Right lobe of liver (tissue), 6 donors: ENCODE measurements around the gene DIPK1A. TPM values are rescaled to one million over a fixed set of nuclear protein-coding genes. Genes with fewer than 3 reads are reported as not detected.

ENCODE experiments used
- ATAC-seq, 4 donors: fragments of 200-7000 bp; cut with Tn5 transposase; one replicate each; pipeline ENCODE4 v1.9.1; 2020; ENCODE audit warnings: mild to moderate bottlenecking in 4 of 4, moderate library complexity in 4 of 4
- DNase-seq, 3 donors: peaks; one replicate each; pipeline ENCODE4 v3.0.0-alpha.2; 2020
- H3K27ac ChIP-seq, 3 donors: fragments of 200-600 bp; one replicate each; pipeline ENCODE4 v1.8.0; 2022
- H3K27me3 ChIP-seq, 2 donors: fragments of 200-600 bp; one replicate each; pipeline ENCODE4 v1.8.0; 2022
- H3K36me3 ChIP-seq, 4 donors: fragments of 200-600 bp; sonication (generic) in 1 of 4; one replicate each; pipeline versions ENCODE4 v1.5.1 to v1.8.0; 2017 to 2022; ENCODE audit warnings: control low read depth in 1 of 4
- H3K4me1 ChIP-seq, 4 donors: fragments of 200-600 bp; sonication (generic) in 1 of 4; one replicate each; pipeline versions ENCODE4 v1.5.1 to v1.8.0; 2017 to 2022; ENCODE audit warnings: control low read depth in 1 of 4
- H3K4me3 ChIP-seq, 3 donors: fragments of 200-600 bp; one replicate each; pipeline ENCODE4 v1.8.0; 2022
- H3K9me3 ChIP-seq, 4 donors: fragments of 200-600 bp; sonication (generic) in 1 of 4; one replicate each; pipeline versions ENCODE4 v1.5.1 to v1.8.0; 2017 to 2022; ENCODE audit warnings: control low read depth in 1 of 4
- POLR2A ChIP-seq: fragments of 450-650 bp; IDR thresholded peaks from one replicate; pipeline ENCODE4 v1.6.1; 2017; ENCODE audit warnings: antibody characterized with exemption, mild to moderate bottlenecking
- WGBS: methylation state at CpG from one replicate; pipeline ENCODE4 v1.1.6; 2018; ENCODE audit warnings: low coverage, low lambda C conversion rate; ENCODE audit not compliant: insufficient coverage; ENCODE audit errors: missing lambda C conversion rate; 5-methylcytosine and 5-hydroxymethylcytosine counted together
- intact Hi-C, 2 donors: fragments of 100-400 bp; cut with DNase I; formaldehyde crosslinking; loops; one replicate each; pipeline versions ENCODE4 v1.11.2 to v1.14.1; 2022
- total RNA-seq, 6 experiments: library from RNA; depleted of rRNA in 2 of 6; stranded (reverse); fragments of >200 nt in 2 of 6; fragmentation: NEBNext Ultra II Directional in 3 of 6; extraction: Animal tissue kit (Norgen Biotek cat#: 25700) in 3 of 6; gene quantifications; one replicate each; pipeline versions ENCODE4 v1.1.0 to v1.2.4, GENCODE V29; 2016 to 2023
- TF ChIP-seq, protein P1 (sequence below), 4 donors: fragments of 200-600 bp in 3 of 4; fragments of 450-650 bp in 1 of 4; IDR thresholded peaks; one replicate each; pipeline versions ENCODE4 v1.5.1 to v1.8.0; 2016 to 2022; ENCODE audit warnings: antibody characterized with exemption in 4 of 4, mild to moderate bottlenecking in 2 of 4
- donor health status: DM: no; HTN: yes; CAD: no.
- donor health status: DM: no; HTN: no; CAD: no.
- donor health status: DM: no; HTN: no; CAD: no.
- donor health status: DM: no; HTN: yes; CAD: no.
- donor health status: DM: no; HTN: yes; CAD: no.

Gene DIPK1A
- total RNA-seq, 6 experiments from 2014 or later = 10.8 to 25.3 (median 15.1) TPM

DNA sequence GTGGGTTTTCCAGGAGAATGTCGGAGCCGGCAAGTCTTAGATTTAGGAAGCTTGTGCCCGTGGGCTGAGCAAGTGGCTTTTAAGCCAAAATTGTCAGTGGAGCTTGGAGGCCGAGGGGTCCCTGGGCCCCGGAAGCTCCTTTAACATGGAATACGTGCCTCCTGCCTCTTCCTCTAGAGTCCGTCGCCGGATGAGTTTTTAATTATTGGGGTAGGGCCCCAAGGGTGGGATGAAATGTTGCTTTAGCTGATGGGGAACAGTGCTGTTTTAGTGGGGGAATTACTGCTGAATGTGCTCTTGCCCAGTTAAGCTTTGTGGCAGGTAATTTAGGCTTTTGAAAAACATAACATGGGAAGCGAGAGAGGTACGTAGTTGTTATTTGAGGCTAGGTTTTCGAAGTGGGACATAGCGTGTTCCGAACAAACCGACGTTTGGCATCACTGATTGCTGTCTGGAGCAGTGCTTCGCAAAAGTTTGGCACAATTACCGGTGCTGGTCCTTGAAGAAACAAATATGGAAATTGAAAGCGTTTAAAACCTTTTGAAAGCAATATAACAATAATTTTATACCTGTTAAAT lies 128.6 kb downstream of the DIPK1A start:
- Histone ChIP-seq H3K9me3 (no peaks in the 10 kb centered on the region), H3K27me3 (no peaks in the 10 kb centered on the region), H3K36me3 (peaks cover 0 to 41% (median 16%) of the 10 kb centered on the region in 4 donors), H3K4me3 (peak overlapping the region; percentile 70 to 95 (median 90)), H3K27ac (peak overlapping the region; percentile 75 to 91 (median 82)), H3K4me1 (peaks cover 0 to 21% (median 8%) of the 10 kb centered on the region in 4 donors)
- DNase-seq (no peak), ATAC-seq (peak in 2 of 4 donors; percentile 8 to 14)
- under 1% methylated on average over 16 of the region's 19 CpGs for WGBS
- intact Hi-C loops = no loop called here
- TF ChIP-seq POLR2A = no peak
- TF ChIP-seq, protein P1, sequence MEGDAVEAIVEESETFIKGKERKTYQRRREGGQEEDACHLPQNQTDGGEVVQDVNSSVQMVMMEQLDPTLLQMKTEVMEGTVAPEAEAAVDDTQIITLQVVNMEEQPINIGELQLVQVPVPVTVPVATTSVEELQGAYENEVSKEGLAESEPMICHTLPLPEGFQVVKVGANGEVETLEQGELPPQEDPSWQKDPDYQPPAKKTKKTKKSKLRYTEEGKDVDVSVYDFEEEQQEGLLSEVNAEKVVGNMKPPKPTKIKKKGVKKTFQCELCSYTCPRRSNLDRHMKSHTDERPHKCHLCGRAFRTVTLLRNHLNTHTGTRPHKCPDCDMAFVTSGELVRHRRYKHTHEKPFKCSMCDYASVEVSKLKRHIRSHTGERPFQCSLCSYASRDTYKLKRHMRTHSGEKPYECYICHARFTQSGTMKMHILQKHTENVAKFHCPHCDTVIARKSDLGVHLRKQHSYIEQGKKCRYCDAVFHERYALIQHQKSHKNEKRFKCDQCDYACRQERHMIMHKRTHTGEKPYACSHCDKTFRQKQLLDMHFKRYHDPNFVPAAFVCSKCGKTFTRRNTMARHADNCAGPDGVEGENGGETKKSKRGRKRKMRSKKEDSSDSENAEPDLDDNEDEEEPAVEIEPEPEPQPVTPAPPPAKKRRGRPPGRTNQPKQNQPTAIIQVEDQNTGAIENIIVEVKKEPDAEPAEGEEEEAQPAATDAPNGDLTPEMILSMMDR (IDR thresholded peaks at IDR 0.05) = no peak

- Histone ChIP-seq H3K27me3 (no peaks in the 10 kb centered on the region), H3K4me1 (peaks cover 0 to 18% (median 8%) of the 10 kb centered on the region in 4 donors), H3K36me3 (peaks cover 0 to 35% (median 13%) of the 10 kb centered on the region in 4 donors), H3K4me3 (peak within 1 kb of the TSS; percentile 70 to 95 (median 90)), H3K9me3 (no peaks in the 10 kb centered on the region), H3K27ac (peak within 1 kb of the TSS; percentile 75 to 91 (median 82))
- DNase-seq = peak; percentile 97
- WGBS = under 1% methylated on average over 45 of the region's 57 CpGs
- intact Hi-C loops = no loop called here
- peak; percentile 96 to 98 (median 98) for ATAC-seq
- TF ChIP-seq, protein P1 (IDR thresholded peaks at IDR 0.05) = peak; percentile 93 to 97 (median 96)
- TF ChIP-seq POLR2A = peak; percentile 94
Observed at GRCh38 chr1:92831762-92832536, 129.3 kb downstream of the DIPK1A start, which contains the start of gene RPL5. RPL5 (plus strand) TSS chr1:92832040; CDS start chr1:92832115, 75 bp downstream.

- peaks cover 0 to 18% (median 8%) of the 10 kb centered on the region in 4 donors for H3K4me1 ChIP-seq
- 43% methylated on average over 3 of the region's 4 CpGs for WGBS
- DNase-seq (no peak), ATAC-seq (no peak)
- H3K27me3 ChIP-seq = no peaks in the 10 kb centered on the region
- peaks cover 0 to 29% (median 11%) of the 10 kb centered on the region in 4 donors for H3K36me3 ChIP-seq
- H3K27ac ChIP-seq = no peak overlapping the region
- intact Hi-C loops = no loop called here
- H3K9me3 ChIP-seq = no peaks in the 10 kb centered on the region
- TF ChIP-seq, protein P1 (IDR thresholded peaks at IDR 0.05) = no peak
- TF ChIP-seq POLR2A = no peak
- peak overlapping the region in 1 of 3 donors; percentile 95 for H3K4me3 ChIP-seq
Observed at GRCh38 chr1:92831368-92831761, 129.9 kb downstream of the DIPK1A start.

DNA sequence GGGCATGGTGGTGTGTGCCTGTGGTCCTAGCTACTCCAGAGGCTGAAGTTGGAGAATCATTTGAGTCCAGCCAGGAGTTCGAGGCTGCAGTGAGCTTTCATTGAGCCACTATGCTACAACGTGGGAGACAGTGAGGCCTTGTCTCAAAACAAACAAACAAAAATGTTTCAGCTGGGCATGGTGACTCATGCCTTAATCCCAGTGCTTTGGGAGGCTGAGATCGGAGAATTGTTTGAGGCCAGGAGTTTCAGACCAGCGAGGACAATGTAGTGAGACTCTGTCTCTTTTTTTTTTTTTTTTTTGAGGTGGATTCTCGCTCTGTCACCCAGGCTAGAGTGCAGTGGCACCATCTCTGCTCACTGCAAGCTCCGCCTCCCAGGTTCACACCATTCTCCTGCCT lies 134.5 kb downstream of the DIPK1A start:
- DNase-seq (no peak), ATAC-seq (no peak)
- TF ChIP-seq, protein P1 (IDR thresholded peaks at IDR 0.05) = no peak
- TF ChIP-seq POLR2A = no peak
- H3K4me1 ChIP-seq = no peaks in the 10 kb centered on the region
- intact Hi-C loops = no loop called here
- H3K27ac ChIP-seq = no peak overlapping the region
- H3K36me3 ChIP-seq = no peaks in the 10 kb centered on the region
- no peak overlapping the region for H3K4me3 ChIP-seq
- WGBS = 79% methylated on average over 6 of the region's 6 CpGs
- no peaks in the 10 kb centered on the region for H3K9me3 ChIP-seq
- no peaks in the 10 kb centered on the region for H3K27me3 ChIP-seq
